Measurements from ENCODE around the gene HABP2.

Gene HABP2

GRCh38 chr10:113515601-113516000 lies 37.3 kb upstream of the HABP2 start:
- POLR2A ChIA-PET: no interaction called here
- CTCF ChIA-PET: interaction anchor here (0.9 to 1.5 kb wide), 2 partner anchors 10 to 15 kb away, joined by 3 to 5 read pairs; no protein-coding TSS in a partner anchor
- no peak for DNase-seq (ENCODE audit: extremely low spot score)
- no peak for TF ChIP-seq CTCF (IDR thresholded peaks at IDR 0.05; ENCODE audit: control extremely low read depth, extremely low read depth, low read depth, missing control alignments)

GRCh38 chr10:113516061-113516460 lies 36.8 kb upstream of the HABP2 start:
- no peak for DNase-seq (ENCODE audit: extremely low spot score)
- TF ChIP-seq CTCF (IDR thresholded peaks at IDR 0.05; ENCODE audit: control extremely low read depth, extremely low read depth, low read depth, missing control alignments): no peak
- ChIA-PET POLR2A (no interaction called here), CTCF (interaction anchor here (0.9 to 1.5 kb wide), 2 partner anchors 10 to 16 kb away, joined by 3 to 5 read pairs; no protein-coding TSS in a partner anchor)

GRCh38 chr10:113517165-113517900 lies 35.5 kb upstream of the HABP2 start:
- ChIA-PET POLR2A (no interaction called here), CTCF (no interaction called here)
- no peak for TF ChIP-seq CTCF (IDR thresholded peaks at IDR 0.05; ENCODE audit: control extremely low read depth, extremely low read depth, low read depth, missing control alignments)
- DNase-seq (ENCODE audit: extremely low spot score): no peak

- POLR2A ChIA-PET: interaction anchor here (0.5 kb wide), 1 partner anchor 17 kb away, joined by 3 read pairs; no protein-coding TSS in a partner anchor
- no peak for TF ChIP-seq CTCF (IDR thresholded peaks at IDR 0.05; ENCODE audit: control extremely low read depth, extremely low read depth, low read depth, missing control alignments)
- no peak for DNase-seq (ENCODE audit: extremely low spot score)
- CTCF ChIA-PET: no interaction called here
Observed at GRCh38 chr10:113517901-113518260, 35.0 kb upstream of the HABP2 start.

- CTCF ChIA-PET: no interaction called here
- DNase-seq (ENCODE audit: extremely low spot score): no peak
- POLR2A ChIA-PET: interaction anchor here (0.5 kb wide), 1 partner anchor 18 kb away, joined by 3 read pairs; no protein-coding TSS in a partner anchor
- no peak for TF ChIP-seq CTCF (IDR thresholded peaks at IDR 0.05; ENCODE audit: control extremely low read depth, extremely low read depth, low read depth, missing control alignments)
Observed at GRCh38 chr10:113518415-113518814, 34.4 kb upstream of the HABP2 start.

- POLR2A ChIA-PET: no interaction called here
- no peak for DNase-seq (ENCODE audit: extremely low spot score)
- CTCF ChIA-PET: no interaction called here
- no peak for TF ChIP-seq CTCF (IDR thresholded peaks at IDR 0.05; ENCODE audit: control extremely low read depth, extremely low read depth, low read depth, missing control alignments)
Observed at GRCh38 chr10:113518816-113519591, 33.8 kb upstream of the HABP2 start.
